C4-2B (cell line): ENCODE data around the gene NT5C3A.

Source experiments
- H3K27ac ChIP-seq: fragments of 450-650 bp; 2 replicates; pipeline ENCODE4 v1.5.1; 2017
- ZFX ChIP-seq: fragments of 450-650 bp; IDR thresholded peaks from 2 replicates; pipeline ENCODE4 v1.6.1; 2017
- TF ChIP-seq, protein P1 (sequence below): fragments of 450-650 bp; conservative IDR thresholded peaks from 2 replicates; pipeline ENCODE4 v1.5.1; 2017; ENCODE audit warnings: mild to moderate bottlenecking

NT5C3A gene

DNA sequence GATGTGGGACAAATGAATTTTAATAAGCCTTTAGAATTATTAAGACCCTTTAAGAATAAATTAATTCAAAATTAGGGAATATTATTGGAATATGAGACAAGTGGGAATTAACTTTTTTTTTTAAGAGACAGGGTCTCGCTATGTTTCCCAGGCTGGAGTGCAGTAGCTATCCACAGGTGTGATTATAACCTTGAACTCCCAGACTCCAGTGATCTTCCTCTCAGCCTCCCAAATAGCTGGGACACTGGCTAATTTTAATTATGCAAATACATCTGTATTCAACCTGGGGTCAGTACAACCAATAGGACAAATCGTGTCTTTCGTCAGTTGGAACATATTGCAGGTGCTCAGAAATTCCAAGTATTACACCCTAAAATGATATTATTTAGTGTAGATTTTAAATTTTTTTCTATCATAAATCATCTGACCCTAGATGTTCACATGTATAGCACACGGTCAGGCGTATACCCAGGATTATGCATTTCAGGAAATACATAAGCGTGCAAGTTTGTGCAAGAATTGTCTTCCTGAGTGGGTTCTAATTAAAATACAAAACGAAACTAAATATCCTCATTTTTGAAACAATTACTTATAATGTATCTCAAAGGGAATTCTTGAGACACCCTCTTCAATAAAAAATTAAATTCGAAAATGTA, 1.2 kb downstream of the NT5C3A start:
- H3K27ac ChIP-seq = peak overlapping the region; percentile 89
- no peak for TF ChIP-seq ZFX
- TF ChIP-seq, protein P1, sequence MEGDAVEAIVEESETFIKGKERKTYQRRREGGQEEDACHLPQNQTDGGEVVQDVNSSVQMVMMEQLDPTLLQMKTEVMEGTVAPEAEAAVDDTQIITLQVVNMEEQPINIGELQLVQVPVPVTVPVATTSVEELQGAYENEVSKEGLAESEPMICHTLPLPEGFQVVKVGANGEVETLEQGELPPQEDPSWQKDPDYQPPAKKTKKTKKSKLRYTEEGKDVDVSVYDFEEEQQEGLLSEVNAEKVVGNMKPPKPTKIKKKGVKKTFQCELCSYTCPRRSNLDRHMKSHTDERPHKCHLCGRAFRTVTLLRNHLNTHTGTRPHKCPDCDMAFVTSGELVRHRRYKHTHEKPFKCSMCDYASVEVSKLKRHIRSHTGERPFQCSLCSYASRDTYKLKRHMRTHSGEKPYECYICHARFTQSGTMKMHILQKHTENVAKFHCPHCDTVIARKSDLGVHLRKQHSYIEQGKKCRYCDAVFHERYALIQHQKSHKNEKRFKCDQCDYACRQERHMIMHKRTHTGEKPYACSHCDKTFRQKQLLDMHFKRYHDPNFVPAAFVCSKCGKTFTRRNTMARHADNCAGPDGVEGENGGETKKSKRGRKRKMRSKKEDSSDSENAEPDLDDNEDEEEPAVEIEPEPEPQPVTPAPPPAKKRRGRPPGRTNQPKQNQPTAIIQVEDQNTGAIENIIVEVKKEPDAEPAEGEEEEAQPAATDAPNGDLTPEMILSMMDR = no peak

DNA sequence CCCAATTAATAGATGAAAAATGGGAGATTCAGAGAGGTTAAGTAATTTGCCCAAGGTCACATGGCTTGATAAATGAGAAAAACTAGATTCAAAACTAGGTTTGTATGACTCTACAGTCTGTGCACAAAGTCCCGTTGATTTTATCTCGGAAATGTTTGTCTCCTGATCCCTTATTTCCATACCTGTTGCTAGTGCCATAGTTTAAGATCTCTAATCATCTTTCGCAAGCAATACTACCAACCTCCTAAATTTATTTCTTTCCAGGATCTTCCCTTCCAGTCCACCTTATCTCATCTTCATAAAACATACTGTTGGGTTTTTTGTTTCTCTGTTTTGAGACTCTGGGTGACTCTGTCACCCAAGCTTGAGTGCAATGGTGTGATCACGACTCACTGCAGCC, 2.9 kb downstream of the NT5C3A start:
- H3K27ac ChIP-seq = no peak overlapping the region
- TF ChIP-seq, protein P1 = no peak
- TF ChIP-seq ZFX = no peak

DNA sequence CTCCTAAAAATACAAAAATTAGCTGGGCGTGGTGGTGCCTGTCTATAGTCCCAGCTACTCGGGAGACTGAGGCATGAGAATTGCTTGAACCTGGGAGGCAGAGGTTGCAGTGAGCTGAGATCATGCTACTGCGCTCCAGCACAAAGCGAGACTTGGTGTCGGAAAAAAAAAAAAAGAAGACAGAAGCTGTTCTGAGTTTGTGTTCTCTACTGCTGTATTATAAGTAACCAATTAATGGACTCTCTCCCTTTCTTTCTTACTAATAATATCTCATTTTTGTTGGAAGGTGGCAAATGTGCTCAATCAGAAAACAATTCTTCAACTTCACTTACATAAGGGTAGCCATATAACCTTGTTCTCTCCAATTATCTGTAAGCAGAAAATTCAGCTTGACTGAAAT, 7.4 kb downstream of the NT5C3A start:
- no peak overlapping the region for H3K27ac ChIP-seq
- TF ChIP-seq, protein P1 = no peak
- TF ChIP-seq ZFX = no peak

DNA sequence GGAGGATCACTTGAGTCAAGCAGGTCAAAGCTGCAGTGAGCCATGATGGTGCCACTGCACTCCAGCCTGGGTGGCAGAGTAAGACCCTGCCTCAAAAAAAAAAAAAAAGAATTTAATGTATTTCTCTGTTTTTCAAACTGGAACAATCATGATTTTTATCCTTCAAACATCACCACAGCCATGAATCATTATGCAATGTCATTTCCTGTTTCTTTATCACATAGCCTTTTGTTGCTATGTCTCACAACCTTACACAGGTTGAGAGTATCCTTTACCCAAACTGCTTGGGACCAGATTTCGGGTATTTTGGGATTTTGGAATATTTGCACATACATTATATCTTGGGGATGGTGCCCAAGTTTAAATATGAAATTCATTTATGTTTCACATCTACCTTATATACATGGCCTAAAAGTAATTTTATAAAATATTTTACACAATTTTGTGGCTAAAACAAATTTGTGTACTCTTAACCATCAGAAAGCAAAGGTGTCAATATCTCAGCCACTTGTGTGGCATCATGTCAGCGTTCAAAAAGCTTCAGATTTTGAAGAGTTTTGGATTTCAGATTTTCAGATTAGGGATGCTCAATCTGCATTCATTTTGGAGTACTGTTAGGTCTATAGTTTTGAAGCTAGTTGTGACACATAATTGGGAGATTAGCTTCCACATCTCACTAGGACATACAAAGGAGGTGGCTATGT, 8.2 kb downstream of the NT5C3A start:
- H3K27ac ChIP-seq = no peak overlapping the region
- TF ChIP-seq, protein P1 = no peak

DNA sequence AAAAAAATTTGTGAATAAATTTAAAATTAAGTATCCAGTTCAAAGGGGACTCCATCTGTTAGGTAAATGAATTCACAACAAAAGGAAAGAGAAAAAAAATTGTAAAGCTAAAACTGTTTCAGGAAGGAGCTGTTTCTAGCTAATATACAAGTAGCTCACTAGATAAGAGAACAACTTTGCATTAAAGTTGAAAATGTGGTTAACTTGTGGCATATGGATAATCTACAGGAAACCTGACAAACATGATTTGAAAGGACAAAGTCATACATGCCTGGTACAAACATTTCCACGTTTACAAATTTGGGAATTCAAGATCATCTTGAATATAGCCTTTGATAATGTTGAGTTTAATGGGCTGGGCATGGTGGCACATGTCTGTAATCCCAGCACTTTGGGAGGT, 8.9 kb downstream of the NT5C3A start:
- no peak overlapping the region; the same call in 1 of the 2 replicates for H3K27ac ChIP-seq
- no peak for TF ChIP-seq ZFX
- TF ChIP-seq, protein P1 = no peak

DNA sequence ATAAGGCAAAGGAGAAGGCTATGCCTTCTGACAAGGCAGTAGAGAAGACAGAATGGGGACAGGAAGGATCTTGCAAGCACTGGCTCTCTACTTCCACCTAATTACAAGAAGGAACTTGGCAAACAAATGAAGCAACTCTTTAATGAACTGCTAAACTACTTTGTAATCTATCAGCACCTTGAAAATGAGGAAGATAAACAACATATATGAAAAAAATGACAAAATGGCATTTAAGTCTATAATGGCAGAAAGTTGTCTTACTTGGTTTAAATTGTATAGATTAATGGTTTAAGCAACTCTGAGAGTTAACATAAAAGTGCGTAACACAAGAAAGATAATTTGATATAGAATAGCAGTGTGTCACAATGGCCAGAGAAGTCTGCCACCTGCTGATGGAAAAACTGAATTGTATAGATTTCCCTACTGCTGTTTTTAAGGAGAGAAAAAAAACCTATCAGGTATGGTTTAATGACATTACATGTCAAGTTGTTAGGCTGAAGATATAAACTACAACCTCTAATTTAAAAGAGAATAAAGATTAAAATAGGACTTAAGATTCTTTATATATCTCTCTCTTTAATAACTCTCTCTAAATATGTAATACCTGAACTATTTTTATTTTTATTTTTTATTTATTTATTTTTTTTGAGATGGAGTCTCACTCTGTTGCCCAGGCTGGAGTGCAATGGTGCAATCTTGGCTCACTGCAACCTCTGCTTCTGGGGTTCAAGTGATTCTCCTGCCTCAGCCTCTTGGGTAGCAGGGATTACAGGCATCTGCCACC, 11.8 kb downstream of the NT5C3A start:
- no peak for TF ChIP-seq ZFX
- TF ChIP-seq, protein P1 = peak; percentile 85
- no peak overlapping the region for H3K27ac ChIP-seq

DNA sequence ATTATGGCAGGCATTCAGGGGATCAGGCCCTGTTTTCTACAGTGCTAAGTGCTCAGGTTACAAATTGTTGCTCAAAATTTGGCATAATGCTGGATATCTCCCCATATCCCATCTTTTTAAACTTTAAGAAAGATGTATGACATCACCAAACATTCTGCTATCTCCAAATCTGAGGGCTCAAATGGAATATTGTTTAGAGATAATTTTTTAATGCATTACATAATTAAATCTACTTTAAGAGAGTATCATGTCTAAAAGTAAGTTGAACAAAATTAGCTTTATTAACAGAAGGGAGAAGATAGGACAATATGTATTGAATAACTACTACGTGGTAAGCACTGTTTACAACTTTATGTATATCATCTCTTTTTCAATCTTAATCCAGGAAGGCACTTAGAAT, 13.9 kb downstream of the NT5C3A start:
- no peak overlapping the region for H3K27ac ChIP-seq
- TF ChIP-seq ZFX = no peak
- TF ChIP-seq, protein P1 = no peak
